Erythroblast (primary cell): Measurements from ENCODE around the gene ONECUT1.

ENCODE experiments used
- GATA1 ChIP-seq: IDR thresholded peaks from 2 replicates; pipeline ENCODE4 v1.6.1; 2011; ENCODE audit warnings: low read depth, mild to moderate bottlenecking, control low read depth, low read length, moderate library complexity
- POLR2A ChIP-seq: IDR thresholded peaks from 2 replicates; pipeline ENCODE4 v1.6.1; 2011; ENCODE audit warnings: mild to moderate bottlenecking, low read length

GRCh38 chr15:52751522-52751921, 38.6 kb downstream of the ONECUT1 start:
- TF ChIP-seq POLR2A (no peak), GATA1 (no peak)
